Activated CD8-positive, alpha-beta memory T cell treated with anti-CD3 and anti-CD28 coated beads for 36 hours (primary cell): ENCODE results near the gene TEAD1. TPM values are rescaled to one million over a fixed set of nuclear protein-coding genes. Genes with fewer than 3 reads are reported as not detected.

Source experiments
- CTCF ChIA-PET: fragments of 350-600 bp; sonication (Branson Sonifier 250); formaldehyde crosslinking; loops from one replicate; lab custom pipeline; 2021; ENCODE audit warnings: antibody characterized with exemption; lab: Charles Lee
- POLR2A ChIA-PET: fragments of 350-600 bp; sonication (Branson Sonifier 250); formaldehyde crosslinking; loops from one replicate; lab custom pipeline; 2021; ENCODE audit warnings: antibody characterized with exemption; lab: Charles Lee
- total RNA-seq, 2 experiments: library from RNA; stranded (reverse); gene quantifications; one replicate each; pipeline ENCODE4 v1.2.3, GENCODE V29; 2021

Gene TEAD1
- total RNA-seq, 2 experiments from 2014 or later, result 0.46 to 0.59 TPM

GRCh38 chr11:12725055-12725862, 51.0 kb downstream of the TEAD1 start:
- ChIA-PET POLR2A (no interaction called here), CTCF (no interaction called here)

- CTCF ChIA-PET, result no interaction called here
- POLR2A ChIA-PET, result no interaction called here
These were observed 51.9 kb downstream of the TEAD1 start for GRCh38 chr11:12725863-12726682.

- ChIA-PET CTCF (interaction anchor here (0.6 kb wide), 1 partner anchor 8 kb away, joined by 5 read pairs; no protein-coding TSS in a partner anchor), POLR2A (no interaction called here)
These were observed 53.5 kb downstream of the TEAD1 start for GRCh38 chr11:12727563-12728211.

- POLR2A ChIA-PET, result no interaction called here
- CTCF ChIA-PET, result interaction anchor here (0.6 kb wide), 1 partner anchor 9 kb away, joined by 5 read pairs; no protein-coding TSS in a partner anchor
These were observed 54.2 kb downstream of the TEAD1 start for GRCh38 chr11:12728417-12728816.

GRCh38 chr11:12729941-12730340, 55.7 kb downstream of the TEAD1 start:
- POLR2A ChIA-PET, result no interaction called here
- CTCF ChIA-PET, result no interaction called here

GRCh38 chr11:12731841-12732336, 57.7 kb downstream of the TEAD1 start:
- CTCF ChIA-PET, result no interaction called here

GRCh38 chr11:12733091-12733490, 58.9 kb downstream of the TEAD1 start:
- ChIA-PET POLR2A (no interaction called here), CTCF (no interaction called here)

More at GRCh38 chr11:12731841-12732336, 57.7 kb downstream of the TEAD1 start:
- POLR2A ChIA-PET, result no interaction called here

GRCh38 chr11:12734625-12735024, 60.4 kb downstream of the TEAD1 start:
- ChIA-PET CTCF (no interaction called here), POLR2A (interaction anchor here (0.7 kb wide), 1 partner anchor 55 kb away, joined by 5 read pairs; no protein-coding TSS in a partner anchor)

GRCh38 chr11:12735262-12735661, 61.0 kb downstream of the TEAD1 start:
- CTCF ChIA-PET, result no interaction called here
- POLR2A ChIA-PET, result interaction anchor here (0.7 kb wide), 1 partner anchor 54 kb away, joined by 5 read pairs; no protein-coding TSS in a partner anchor

GRCh38 chr11:12737024-12737423, 62.8 kb downstream of the TEAD1 start:
- ChIA-PET CTCF (no interaction called here), POLR2A (no interaction called here)

GRCh38 chr11:12741671-12742216, 67.5 kb downstream of the TEAD1 start:
- ChIA-PET CTCF (no interaction called here), POLR2A (no interaction called here)

- CTCF ChIA-PET, result no interaction called here
- POLR2A ChIA-PET, result no interaction called here
These were observed 69.7 kb downstream of the TEAD1 start for GRCh38 chr11:12743834-12744449.

GRCh38 chr11:12744826-12745502, 70.7 kb downstream of the TEAD1 start:
- ChIA-PET POLR2A (no interaction called here), CTCF (interaction anchor here (0.9 kb wide), 1 partner anchor 9 kb away, joined by 3 read pairs; no protein-coding TSS in a partner anchor)

GRCh38 chr11:12745787-12746186, 71.6 kb downstream of the TEAD1 start:
- ChIA-PET POLR2A (no interaction called here), CTCF (no interaction called here)

- ChIA-PET CTCF (no interaction called here), POLR2A (no interaction called here)
These were observed 72.4 kb downstream of the TEAD1 start for GRCh38 chr11:12746593-12747097.

GRCh38 chr11:12748561-12748960, 74.3 kb downstream of the TEAD1 start:
- CTCF ChIA-PET, result no interaction called here
- POLR2A ChIA-PET, result no interaction called here

GRCh38 chr11:12749442-12749841, 75.2 kb downstream of the TEAD1 start:
- POLR2A ChIA-PET, result no interaction called here
- CTCF ChIA-PET, result no interaction called here

GRCh38 chr11:12750181-12750580, 76.0 kb downstream of the TEAD1 start:
- ChIA-PET POLR2A (no interaction called here), CTCF (no interaction called here)
